H1 (cell line): Measurements from ENCODE around the gene ARMC12. TPM values are rescaled to one million over a fixed set of nuclear protein-coding genes. Genes with fewer than 3 reads are reported as not detected.

Experiments used
- CTCF ChIA-PET: fragments of 300-600 bp; sonication (Branson Sonifier 250); formaldehyde crosslinking; loops from one replicate; lab custom pipeline; 2021; ENCODE audit not compliant: partially characterized antibody; lab: Charles Lee
- POLR2A ChIA-PET: fragments of 300-600 bp; sonication (Branson Sonifier 250); formaldehyde crosslinking; loops from one replicate; lab custom pipeline; 2021; ENCODE audit warnings: inconsistent platforms; ENCODE audit not compliant: partially characterized antibody; lab: Charles Lee
- DNase-seq, 2 experiments: peaks; one replicate each; pipeline versions ENCODE4 v3.0.0 to v3.0.0-alpha.2; 2010 to 2022; ENCODE audit warnings: low spot score in 2 of 2, low read depth in 1 of 2, mixed read lengths in 1 of 2
- FAIRE-seq: peaks from 2 replicates; lab custom pipeline; 2011; peaks lifted over from hg19 to GRCh38; lab: Jason Lieb, UNC
- H2AFZ ChIP-seq: 2 replicates; pipeline ENCODE4 v1.8.1; 2012; ENCODE audit warnings: low read length, inconsistent platforms
- H2AK5ac ChIP-seq: 2 replicates; pipeline ENCODE4 v1.6.1; 2013; ENCODE audit warnings: low read depth, low read length
- H2BK120ac ChIP-seq: replicated peaks from 2 replicates; pipeline ENCODE3; 2013; ENCODE audit warnings: low read depth, low read length, inconsistent platforms
- H2BK12ac ChIP-seq: 2 replicates; pipeline ENCODE4 v1.6.1; 2013; ENCODE audit warnings: low read depth, low read length
- H2BK15ac ChIP-seq: 2 replicates; pipeline ENCODE4 v1.6.1; 2013; ENCODE audit warnings: low read length
- H2BK20ac ChIP-seq: 2 replicates; pipeline ENCODE4 v1.6.1; 2013; ENCODE audit warnings: low read length
- H2BK5ac ChIP-seq: 2 replicates; pipeline ENCODE4 v1.6.1; 2013; ENCODE audit warnings: low read depth, low read length
- H3K14ac ChIP-seq: 2 replicates; pipeline ENCODE4 v1.6.1; 2013; ENCODE audit warnings: inconsistent platforms; ENCODE audit not compliant: insufficient read length
- H3K18ac ChIP-seq: 2 replicates; pipeline ENCODE4 v1.6.1; 2013; ENCODE audit warnings: low read length; ENCODE audit errors: extremely low read depth
- H3K23ac ChIP-seq: 2 replicates; pipeline ENCODE4 v1.6.1; 2013; ENCODE audit warnings: inconsistent platforms; ENCODE audit not compliant: insufficient read length
- H3K23me2 ChIP-seq: 2 replicates; pipeline ENCODE4 v1.6.1; 2013; ENCODE audit warnings: low read depth, low read length
- H3K27ac ChIP-seq: 2 replicates; pipeline ENCODE4 v1.6.1; 2011; ENCODE audit warnings: low read depth, low read length, inconsistent platforms
- H3K27me3 ChIP-seq, 4 experiments: replicated peaks in 1 of 4; 1 replicate in 1 of 4; 2 replicates in 3 of 4; pipeline versions ENCODE4 v1.6.1 to v1.8.1; 2011 to 2013; ENCODE audit warnings: low read length in 3 of 4, mild to moderate bottlenecking in 3 of 4, inconsistent platforms in 2 of 4, mixed read lengths in 2 of 4, moderate library complexity in 1 of 4; ENCODE audit not compliant: control insufficient read depth in 3 of 4, insufficient read depth in 3 of 4; ENCODE audit errors: extremely low read depth in 1 of 4
- H3K36me3 ChIP-seq, 4 experiments: 2 replicates each; pipeline versions ENCODE4 v1.6.1 to v1.8.1; 2011 to 2013; ENCODE audit warnings: mild to moderate bottlenecking in 4 of 4, low read length in 3 of 4, moderate library complexity in 2 of 4, control low read depth in 1 of 4, inconsistent platforms in 1 of 4; ENCODE audit not compliant: insufficient read depth in 4 of 4, control insufficient read depth in 2 of 4
- H3K4ac ChIP-seq: replicated peaks from 2 replicates; pipeline ENCODE3; 2013; ENCODE audit warnings: low read length, low read depth, mixed read lengths, inconsistent platforms; ENCODE audit not compliant: insufficient read length
- H3K4me1 ChIP-seq, 4 experiments: replicated peaks in 1 of 4; 1 replicate in 1 of 4; 2 replicates in 3 of 4; pipeline versions ENCODE4 v1.6.1 to v1.8.1; 2011 to 2013; ENCODE audit warnings: low read length in 3 of 4, inconsistent platforms in 2 of 4, mixed read lengths in 1 of 4; ENCODE audit not compliant: insufficient read depth in 4 of 4, control insufficient read depth in 3 of 4
- H3K4me2 ChIP-seq, 2 experiments: 2 replicates each; pipeline versions ENCODE4 v1.6.1 to v1.8.1; 2011 to 2013; ENCODE audit warnings: low read depth in 2 of 2, low read length in 2 of 2, control low read depth in 1 of 2, inconsistent platforms in 1 of 2, mild to moderate bottlenecking in 1 of 2; ENCODE audit not compliant: insufficient read depth in 1 of 2
- H3K4me3 ChIP-seq, 4 experiments: fragments of 200-600, 300-600 bp in 1 of 4; sonication (generic), shearing (Covaris generic), sonication (Bioruptor Twin) in 1 of 4; 2 replicates each; pipeline versions ENCODE4 v1.5.1 to v1.8.1; 2011 to 2016; ENCODE audit warnings: low read length in 4 of 4, low read depth in 3 of 4, control low read depth in 2 of 4, inconsistent platforms in 2 of 4, mild to moderate bottlenecking in 2 of 4, mixed read lengths in 1 of 4, moderate library complexity in 1 of 4; ENCODE audit not compliant: insufficient read depth in 2 of 4; ENCODE audit errors: extremely low read depth in 1 of 4
- H3K56ac ChIP-seq: replicated peaks from 2 replicates; pipeline ENCODE3; 2013; ENCODE audit warnings: low read depth, mild to moderate bottlenecking, mixed read lengths, low read length, inconsistent platforms; ENCODE audit not compliant: insufficient read length
- H3K79me1 ChIP-seq: 2 replicates; pipeline ENCODE4 v1.6.1; 2013; ENCODE audit warnings: low read depth, low read length, control low read depth
- H3K79me2 ChIP-seq, 2 experiments: 2 replicates each; pipeline versions ENCODE4 v1.6.1 to v1.8.1; 2012 to 2013; ENCODE audit warnings: low read length in 2 of 2, mild to moderate bottlenecking in 2 of 2, inconsistent platforms in 1 of 2; ENCODE audit not compliant: insufficient read depth in 2 of 2, control insufficient read depth in 1 of 2
- H3K9ac ChIP-seq, 4 experiments: replicated peaks in 1 of 4; 1 replicate in 1 of 4; 2 replicates in 3 of 4; pipeline versions ENCODE4 v1.6.1 to v1.8.1; 2011 to 2013; ENCODE audit warnings: low read depth in 3 of 4, low read length in 3 of 4, control low read depth in 2 of 4, mild to moderate bottlenecking in 2 of 4, moderate library complexity in 2 of 4, inconsistent platforms in 1 of 4; ENCODE audit errors: extremely low read depth in 1 of 4
- H3K9me3 ChIP-seq, 2 experiments: 2 replicates each; pipeline versions ENCODE4 v1.6.1 to v1.8.1; 2012 to 2013; ENCODE audit warnings: mild to moderate bottlenecking in 2 of 2, moderate library complexity in 2 of 2, control low read depth in 1 of 2, inconsistent platforms in 1 of 2, low read depth in 1 of 2, low read length in 1 of 2, mixed read lengths in 1 of 2; ENCODE audit not compliant: insufficient read depth in 2 of 2
- H4K20me1 ChIP-seq, 2 experiments: replicated peaks in 1 of 2; 2 replicates each; pipeline versions ENCODE3 to v1.8.1; 2011 to 2013; ENCODE audit warnings: inconsistent platforms in 2 of 2, low read length in 2 of 2, mild to moderate bottlenecking in 1 of 2; ENCODE audit not compliant: insufficient read depth in 2 of 2, control insufficient read depth in 1 of 2
- H4K5ac ChIP-seq: 2 replicates; pipeline ENCODE4 v1.6.1; 2013; ENCODE audit warnings: low read length, low read depth, mixed read lengths, inconsistent platforms; ENCODE audit not compliant: insufficient read length
- H4K8ac ChIP-seq: 2 replicates; pipeline ENCODE4 v1.8.0; 2013; ENCODE audit warnings: mild to moderate bottlenecking, moderate library complexity, low read length, inconsistent platforms; ENCODE audit not compliant: insufficient read depth; ENCODE audit errors: extremely low read depth
- H4K91ac ChIP-seq: replicated peaks from 2 replicates; pipeline ENCODE3; 2013; ENCODE audit warnings: low read length, mixed read lengths, inconsistent platforms; ENCODE audit not compliant: insufficient read length
- ATF3 ChIP-seq: IDR thresholded peaks from 2 replicates; pipeline ENCODE4 v1.6.1; 2011; ENCODE audit warnings: low read depth, mild to moderate bottlenecking, low read length; ENCODE audit not compliant: insufficient read depth
- CEBPB ChIP-seq: IDR thresholded peaks from 2 replicates; pipeline ENCODE4 v1.6.1; 2012; ENCODE audit warnings: low read depth, low read length
- CHD1 ChIP-seq: IDR thresholded peaks from 2 replicates; pipeline ENCODE4 v1.6.1; 2012; ENCODE audit warnings: low read depth, low read length, improper control_type of control experiment
- CTCF ChIP-seq, 3 experiments: IDR thresholded peaks; 1 replicate in 2 of 3; 2 replicates in 1 of 3; pipeline versions ENCODE4 v1.5.1 to v1.6.1; 2011; ENCODE audit warnings: low read length in 3 of 3, mild to moderate bottlenecking in 3 of 3, inconsistent platforms in 2 of 3, low read depth in 1 of 3, moderate library complexity in 1 of 3; ENCODE audit not compliant: insufficient read depth in 1 of 3; ENCODE audit errors: control extremely low read depth in 1 of 3
- FOSL1 ChIP-seq: IDR thresholded peaks from 2 replicates; pipeline ENCODE4 v1.6.1; 2011; ENCODE audit warnings: mild to moderate bottlenecking, low read depth, low read length, moderate library complexity; ENCODE audit not compliant: insufficient read depth
- JUND ChIP-seq: IDR thresholded peaks from 2 replicates; pipeline ENCODE4 v1.6.1; 2011; ENCODE audit warnings: mild to moderate bottlenecking, improper control_type of control experiment, low read length
- MAFK ChIP-seq: IDR thresholded peaks from 2 replicates; pipeline ENCODE4 v1.6.1; 2012; ENCODE audit warnings: low read depth, mild to moderate bottlenecking, improper control_type of control experiment, low read length
- TAF1 ChIP-seq: IDR thresholded peaks from 2 replicates; pipeline ENCODE4 v1.6.1; 2011; ENCODE audit warnings: mild to moderate bottlenecking, low read depth, low read length
- WGBS, 2 experiments: shearing (Covaris generic) in 1 of 2; methylation state at CpG; one replicate each; pipeline versions ENCODE4 v1.1.6 to v1.1.7; 2013 to 2015; ENCODE audit warnings: low lambda C conversion rate in 2 of 2, mixed read lengths in 2 of 2, inconsistent platforms in 1 of 2, low coverage in 1 of 2, missing lambda C conversion rate in 1 of 2; ENCODE audit not compliant: insufficient replicate concordance in 2 of 2, insufficient coverage in 1 of 2, insufficient read length in 1 of 2; ENCODE audit errors: extremely low coverage in 1 of 2, missing lambda C conversion rate in 1 of 2; 5-methylcytosine and 5-hydroxymethylcytosine counted together
- polyA plus RNA-seq, 7 experiments: library from polyadenylated mRNA; depleted of rRNA in 3 of 7; stranded (reverse) in 5 of 7; unstranded in 2 of 7; fragments of >200 nt in 5 of 7; fragments of 200-250 nt in 2 of 7; gene quantifications; 1 replicate in 5 of 7; 2 replicates in 1 of 7; 4 replicates in 1 of 7; pipeline versions ENCODE4 v1.2.1 to v1.2.3, GENCODE V29; 2011 to 2013; ENCODE audit warnings: missing spikeins in 2 of 7, mixed read lengths in 2 of 7
- total RNA-seq: library from RNA; stranded (reverse); fragmentation: NEBNext Ultra II Directional; extraction: Animal tissue kit (Norgen Biotek cat#: 25700); gene quantifications from 2 replicates; pipeline ENCODE4 v1.2.1, GENCODE V29; 2021

The ARMC12 gene
- total and polyA plus RNA-seq, 2 of the 8 experiments (the other 6 are each of a cell fraction or from before 2014, with no cell fraction given): 0.86 to 3.7 TPM

GRCh38 chr6:35747877-35748276 lies 11.0 kb downstream of the ARMC12 start:
- Histone ChIP-seq H3K27me3 (no peaks in the 10 kb centered on the region; a peak in 1 of 7 replicates), H4K91ac (no peak overlapping the region), H3K4me2 (no peak overlapping the region), H3K79me1 (no peaks in the 10 kb centered on the region), H4K20me1 (no peaks in the 10 kb centered on the region), H3K9me3 (no peaks in the 10 kb centered on the region; a peak in 1 of 4 replicates), H3K36me3 (no peaks in the 10 kb centered on the region), H2BK12ac (no peak overlapping the region), H4K5ac (no peak overlapping the region), H2AK5ac (no peak overlapping the region), H3K79me2 (no peaks in the 10 kb centered on the region), H2BK120ac (no peak overlapping the region), H3K23me2 (no peaks in the 10 kb centered on the region), H3K4ac (no peak overlapping the region), H2BK5ac (no peak overlapping the region; the same call in 1 of the 2 replicates), H3K9ac (no peak overlapping the region), H3K18ac (no peak overlapping the region), H2BK15ac (no peak overlapping the region), H3K4me1 (peaks cover 0 to 2% (median 2%) of the 10 kb centered on the region in 4 experiments; a peak in 3 of 7 replicates), H3K14ac (no peak overlapping the region), H3K56ac (no peak overlapping the region), H2BK20ac (no peak overlapping the region), H4K8ac (no peak overlapping the region), H3K23ac (no peak overlapping the region), H3K4me3 (no peak overlapping the region), H2AFZ (no peak overlapping the region), H3K27ac (no peak overlapping the region)
- DNase-seq (no peak), FAIRE-seq (no peak)
- TF ChIP-seq TAF1 (no peak), CTCF (IDR thresholded peaks at IDR 0.05; ENCODE audit: control extremely low read depth in 1 of 3, insufficient read depth in 1 of 3, low read depth in 1 of 3, low read length in 3 of 3) (no peak), MAFK (no peak), ATF3 (no peak), FOSL1 (no peak), JUND (no peak), CHD1 (no peak), CEBPB (no peak)
- ChIA-PET CTCF (interaction anchor here (1.4 to 2.7 kb wide), 3 partner anchors 9 to 11 kb away, joined by 6 to 12 read pairs (median 7); partner anchors contain the start of gene ARMC12), POLR2A (no interaction called here)
- WGBS, 2 experiments: 100% methylated on average over 1 of the region's 1 CpG; no CpG with 5 or more reads in 1 of the 2 experiments
